Suppressor macrophage treated with lipopolysaccharide for 1 hour (primary cell): ENCODE data around the gene PRAMEF4.
"Not testable (repeated sequence)": the region's sequence is repeated elsewhere in the genome, so short reads cannot be mapped to it uniquely, and the experiment has no call there.

Source experiments
- DNase-seq, 3 donors: peaks; one replicate each; pipeline ENCODE4 v3.0.0-alpha.2; 2020 to 2022

The PRAMEF4 gene

DNA sequence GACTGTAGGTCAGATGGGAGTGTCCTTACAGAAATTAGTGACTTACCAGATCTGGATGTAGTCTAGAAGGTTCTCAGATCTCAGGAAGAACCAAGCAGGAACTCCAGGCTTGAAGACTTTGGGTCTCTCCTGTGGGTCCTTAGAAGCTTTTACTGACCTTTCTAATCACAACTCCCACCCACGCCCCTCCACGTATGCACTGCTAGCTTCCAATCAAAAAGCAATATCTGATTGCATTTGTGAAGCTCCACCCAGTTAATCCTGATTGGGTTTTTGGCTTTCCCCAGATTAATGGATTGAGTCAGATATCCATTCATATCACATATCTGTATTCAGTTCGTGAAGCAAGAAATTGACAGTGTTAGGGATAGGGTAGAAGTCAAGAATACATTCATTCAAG is at the start of gene PRAMEF4:
Gene PRAMEF4, minus strand, starts transcription at position 101 of the 400 bp plus-strand sequence. CDS start 2,807 bp downstream, outside the sequence.
- not testable (repeated sequence) for DNase-seq

DNA sequence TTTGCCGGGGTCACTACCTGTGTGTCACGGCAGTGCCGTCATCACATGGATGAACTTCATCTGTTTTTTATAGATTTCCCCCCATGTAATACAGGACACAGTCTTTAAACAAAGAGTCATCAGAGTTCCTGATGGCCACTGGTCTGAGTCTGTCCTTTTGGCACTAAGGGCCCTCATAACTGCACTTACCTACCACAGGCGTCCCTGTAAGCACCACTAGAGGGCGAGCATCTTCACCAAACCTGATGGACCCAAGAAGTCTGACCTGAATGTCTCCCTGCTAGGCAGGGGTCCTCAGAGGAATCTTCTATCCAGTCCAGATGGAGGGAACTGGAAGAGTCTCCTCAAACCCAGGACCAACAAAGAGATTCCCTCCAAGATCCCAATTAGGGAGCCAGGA is 38.4 kb upstream of the PRAMEF4 start:
- DNase-seq: not testable (repeated sequence)

DNA sequence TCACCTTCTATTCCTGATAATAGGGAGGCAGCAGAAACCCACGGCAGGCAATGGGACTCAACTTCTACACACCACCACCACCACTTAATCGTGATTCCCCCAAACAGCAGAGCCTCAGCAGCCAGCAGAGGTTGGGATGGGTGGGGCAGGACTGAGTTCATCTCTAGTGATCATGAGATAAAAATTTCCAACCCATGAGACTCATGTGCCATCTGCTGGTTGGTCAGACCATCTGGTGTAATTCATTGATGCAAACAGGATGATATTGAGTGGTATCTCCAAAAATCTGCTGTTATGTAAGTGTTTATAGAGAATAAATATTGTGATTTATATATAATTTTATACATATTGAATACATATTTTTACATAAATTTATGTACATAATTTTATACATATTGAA is 35.7 kb upstream of the PRAMEF4 start:
- DNase-seq: peak in 2 of 3 donors; percentile 0 to 8

DNA sequence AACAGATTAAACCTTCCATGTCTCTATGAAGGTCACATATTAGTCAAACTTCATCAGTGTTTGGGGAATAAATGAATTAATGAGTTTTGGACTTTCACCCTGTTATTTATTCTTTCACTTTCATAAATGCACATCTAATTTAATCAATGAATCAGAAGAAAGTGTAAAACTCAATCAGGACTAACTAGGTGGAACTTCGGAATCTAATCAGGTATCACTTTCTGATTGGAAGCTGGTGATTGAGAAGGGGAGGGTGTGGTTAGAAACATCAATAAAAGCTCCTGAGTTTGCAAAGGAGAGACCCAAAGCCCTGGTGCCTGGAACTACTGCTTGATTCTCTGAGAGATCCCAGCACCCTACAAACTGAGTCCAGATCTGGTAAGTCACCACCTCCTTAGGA is 30.3 kb upstream of the PRAMEF4 start, which contains the start of gene PRAMEF7:
Gene PRAMEF7, plus strand, starts transcription at position 301 of the 400 bp plus-strand sequence. CDS start 1,083 bp downstream, outside the sequence.
- not testable (repeated sequence) for DNase-seq

DNA sequence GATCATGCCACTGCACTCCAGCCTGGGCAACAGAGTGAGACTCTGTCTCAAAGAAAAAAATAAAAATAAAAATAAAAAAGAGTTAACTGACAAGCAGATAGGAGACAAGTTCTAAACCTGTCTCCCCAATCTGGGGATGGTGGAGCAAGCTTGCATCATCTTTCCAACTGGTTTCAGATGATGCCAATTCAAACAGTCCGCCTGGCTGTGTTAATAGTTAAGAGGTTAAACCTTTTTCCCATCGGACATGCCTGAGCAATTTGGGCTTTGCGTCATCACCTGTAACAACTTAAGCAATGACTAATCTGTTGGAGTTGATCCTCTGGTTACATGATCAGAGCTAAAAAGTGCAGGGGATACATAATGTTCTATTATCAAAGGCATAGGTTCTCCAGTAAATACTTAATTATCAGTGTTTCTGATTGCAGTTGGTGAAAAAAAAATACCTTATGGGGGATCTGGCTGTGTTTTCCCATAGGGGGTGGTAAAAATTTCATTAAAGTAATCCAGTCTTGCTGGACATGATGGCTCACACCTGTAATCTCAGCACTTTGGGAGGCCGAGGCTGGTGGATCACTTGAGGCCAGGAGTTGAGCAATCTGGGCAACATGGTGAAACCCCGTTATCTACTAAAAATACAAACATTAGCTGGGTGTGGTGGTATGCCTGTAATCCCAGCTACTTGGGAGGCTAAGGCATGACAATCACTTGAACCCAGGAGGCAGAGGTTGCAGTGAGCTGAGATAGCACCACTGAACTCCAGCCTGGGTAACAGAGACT is 18.0 kb upstream of the PRAMEF4 start:
- not testable (repeated sequence) for DNase-seq

DNA sequence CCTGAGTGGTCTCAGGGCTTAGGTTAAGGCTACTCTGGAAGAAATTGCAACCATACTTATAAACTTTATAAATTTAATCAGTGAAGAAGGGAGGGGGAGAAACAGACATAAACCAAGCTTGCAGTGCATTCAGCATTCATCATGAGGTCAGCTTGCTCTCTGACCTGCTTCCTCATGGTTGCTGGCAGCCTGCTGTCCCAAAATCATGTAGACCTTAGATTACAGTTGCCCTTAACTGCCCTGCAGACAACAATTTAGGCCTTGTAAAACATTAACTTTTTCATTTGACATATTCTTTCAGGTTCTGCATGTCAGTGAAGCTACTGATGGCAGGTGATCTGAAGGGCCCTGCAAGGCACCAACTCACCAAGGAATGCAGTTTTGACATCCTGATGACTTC is 13.2 kb upstream of the PRAMEF4 start:
- DNase-seq: not testable (repeated sequence)

DNA sequence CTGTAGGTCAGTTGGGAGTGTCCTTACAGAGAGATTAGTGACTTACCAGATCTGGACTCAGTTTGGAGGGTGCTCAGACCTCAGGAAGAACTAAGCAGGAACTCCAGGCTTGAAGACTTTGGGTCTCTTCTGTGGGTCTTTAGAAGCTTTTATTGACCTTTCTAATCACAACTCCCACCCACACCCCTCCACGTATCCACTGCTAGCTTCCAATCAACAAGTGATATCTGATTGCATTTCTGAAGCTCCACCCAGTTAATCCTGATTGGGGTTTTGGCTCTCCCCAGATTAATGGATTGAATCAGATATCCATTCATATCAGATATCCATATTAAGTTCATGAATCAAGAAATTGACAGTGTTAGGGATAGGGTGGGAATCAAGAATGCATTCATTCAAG is 12.2 kb upstream of the PRAMEF4 start, which contains the start of gene PRAMEF10:
Gene PRAMEF10, minus strand, starts transcription at position 101 of the 400 bp plus-strand sequence. CDS start 2,423 bp downstream, outside the sequence.
- DNase-seq: not testable (repeated sequence)

DNA sequence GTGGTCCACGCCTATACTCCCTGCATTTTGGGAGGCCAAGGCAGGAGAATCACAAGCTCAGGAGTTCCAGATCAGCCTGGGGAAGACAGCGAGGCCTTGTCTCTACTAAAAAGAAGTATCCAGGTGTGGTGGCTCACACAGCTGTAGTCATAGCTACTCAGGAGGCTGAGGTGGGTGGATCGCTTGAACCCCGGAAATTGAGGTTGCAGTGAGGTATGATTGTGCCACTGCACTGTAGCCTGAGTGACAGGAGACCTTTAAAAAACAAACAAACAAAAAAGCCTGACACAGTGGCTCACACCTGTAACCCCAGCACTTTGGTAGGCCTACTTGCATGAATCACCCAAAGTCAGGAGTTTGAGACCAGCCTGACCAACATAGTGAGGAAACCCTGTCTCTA is 7.5 kb downstream of the PRAMEF4 start:
- not testable (repeated sequence) for DNase-seq

DNA sequence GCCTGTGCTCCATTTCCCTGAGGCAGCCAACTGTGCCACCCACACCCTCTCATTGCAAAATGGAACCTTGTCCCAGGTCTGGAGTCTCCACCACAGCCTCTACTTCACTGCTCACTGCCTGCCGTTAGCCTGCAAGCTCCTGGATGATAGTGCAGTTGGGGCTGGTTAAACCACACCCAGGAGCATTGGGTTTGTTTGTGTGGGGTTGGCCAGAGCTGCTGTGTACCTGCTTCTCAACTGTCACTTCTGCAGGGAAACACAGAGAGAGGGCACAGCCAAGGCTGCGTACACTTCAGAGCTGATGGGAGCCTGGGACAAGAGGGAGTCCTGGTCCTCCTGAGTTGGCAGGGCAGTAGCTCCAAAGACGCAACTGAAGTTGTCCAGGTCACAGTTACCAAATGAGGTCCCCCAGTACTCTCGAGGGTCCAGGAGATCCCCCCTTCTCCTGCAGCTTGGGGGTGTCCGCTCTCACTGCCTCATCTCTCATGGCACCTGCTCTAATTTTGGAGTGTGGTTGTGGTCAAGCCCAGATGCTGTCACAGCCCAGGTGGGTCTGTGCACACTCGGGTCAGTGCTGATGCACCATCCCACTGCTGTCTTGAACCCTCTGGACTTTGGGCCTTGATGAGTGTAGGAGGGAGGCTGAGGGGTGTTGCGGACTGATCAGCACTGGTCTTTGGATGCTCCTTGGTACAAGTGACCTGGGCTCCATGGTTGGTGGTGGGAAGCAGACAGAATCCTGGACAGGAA is 22.7 kb downstream of the PRAMEF4 start:
- not testable (repeated sequence) for DNase-seq

DNA sequence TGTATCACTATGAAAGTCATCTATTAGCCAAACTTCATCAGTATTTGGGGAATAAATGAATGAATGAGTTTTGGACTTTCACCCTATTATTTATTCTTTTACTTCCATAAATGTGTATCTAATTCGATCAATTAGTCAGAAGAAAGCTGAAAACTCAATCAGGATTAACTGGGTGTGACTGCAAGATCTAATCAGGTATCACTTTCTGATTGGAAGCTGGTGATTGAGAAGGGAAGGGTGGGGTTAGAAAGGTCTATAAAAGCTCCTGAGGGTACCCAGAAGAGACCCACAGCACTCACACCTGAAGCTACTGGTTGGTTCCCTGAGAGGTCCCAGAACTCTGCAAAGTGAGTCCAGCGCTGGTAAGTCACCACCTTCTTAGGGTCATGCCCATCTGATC is 29.2 kb downstream of the PRAMEF4 start, which contains the start of gene PRAMEF2:
Gene PRAMEF2, plus strand, starts transcription at position 301 of the 400 bp plus-strand sequence. CDS start 1,924 bp downstream, outside the sequence.
- not testable (repeated sequence) for DNase-seq

DNA sequence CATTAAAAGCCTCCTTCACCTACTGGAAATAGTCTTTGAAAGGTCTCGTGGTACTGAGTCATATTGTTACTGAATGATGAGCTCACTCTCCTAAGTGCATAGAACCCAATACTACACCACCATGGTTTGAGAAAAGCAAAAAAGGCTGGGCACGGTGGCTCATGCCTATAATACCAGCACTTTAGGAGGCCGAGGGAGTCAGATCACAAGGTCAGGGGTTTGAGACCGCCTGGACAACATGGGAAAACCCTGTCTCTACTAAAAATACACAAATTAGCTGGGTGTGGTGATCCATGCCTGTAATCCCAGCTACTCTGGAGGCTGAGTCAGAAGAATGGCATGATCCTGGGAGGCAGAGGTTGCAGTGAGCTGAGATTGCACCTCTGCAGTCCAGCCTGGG is 34.2 kb downstream of the PRAMEF4 start:
- no peak for DNase-seq

DNA sequence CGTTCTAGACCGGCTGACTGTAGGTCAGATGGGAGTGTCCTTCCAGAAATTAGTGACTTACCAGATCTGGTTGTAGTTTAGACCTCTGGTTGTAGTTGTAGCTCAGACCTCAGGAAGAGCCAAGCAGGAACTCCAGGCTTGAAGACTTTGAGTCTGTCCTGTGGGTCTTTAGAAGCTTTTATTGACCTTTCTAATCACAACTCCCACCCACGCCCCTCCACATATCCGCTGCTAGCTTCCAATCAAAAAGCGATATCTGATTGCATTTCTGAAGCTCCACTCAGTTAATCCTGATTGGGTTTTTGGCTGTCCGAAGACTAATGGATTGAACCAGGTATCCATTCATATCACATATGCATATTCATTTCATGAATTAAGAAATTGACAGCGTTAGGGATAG is 37.4 kb downstream of the PRAMEF4 start, which contains the start of gene HNRNPCL1:
Gene HNRNPCL1, minus strand, starts transcription at position 101 of the 400 bp plus-strand sequence. CDS start 431 bp downstream, outside the sequence.
- not testable (repeated sequence) for DNase-seq

DNA sequence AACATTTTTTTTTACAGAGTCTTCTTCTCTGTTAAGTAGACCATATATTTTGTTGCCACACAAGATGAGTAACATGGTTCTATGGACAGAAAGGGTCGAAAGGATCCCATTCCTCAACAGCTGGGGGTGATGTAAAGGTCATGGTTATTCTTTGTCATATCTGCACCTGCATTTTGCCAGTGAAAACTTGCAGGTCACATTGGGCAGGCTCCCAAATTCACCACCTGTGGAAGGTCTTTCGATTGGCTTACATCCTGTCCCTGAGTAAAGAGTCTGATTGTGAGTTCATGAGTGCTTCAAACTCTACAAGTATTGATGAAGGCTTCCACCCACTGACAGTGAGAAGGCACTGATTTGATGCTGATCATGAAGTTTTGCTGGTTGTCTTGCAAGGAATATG is 52.8 kb downstream of the PRAMEF4 start:
- DNase-seq: not testable (repeated sequence)

DNA sequence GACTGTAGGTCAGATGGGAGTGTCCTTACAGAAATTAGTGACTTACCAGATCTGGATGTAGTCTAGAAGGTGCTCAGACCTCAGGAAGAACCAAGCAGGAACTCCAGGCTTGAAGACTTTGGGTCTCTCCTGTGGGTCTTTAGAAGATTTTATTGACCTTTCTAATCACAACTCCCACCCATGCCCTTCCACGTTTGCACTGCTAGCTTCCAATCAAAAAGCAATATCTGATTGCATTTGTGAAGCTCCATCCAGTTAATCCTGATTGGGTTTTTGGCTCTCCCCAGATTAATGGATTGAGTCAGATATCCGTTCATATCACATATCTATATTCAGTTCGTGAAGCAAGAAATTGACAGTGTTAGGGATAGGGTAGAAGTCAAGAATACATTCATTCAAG is 54.7 kb downstream of the PRAMEF4 start, which contains the start of gene PRAMEF11:
Gene PRAMEF11, minus strand, starts transcription at position 101 of the 400 bp plus-strand sequence. CDS start 2,621 bp downstream, outside the sequence.
- not testable (repeated sequence) for DNase-seq
